ENCODE data around the gene MPI.

DNA sequence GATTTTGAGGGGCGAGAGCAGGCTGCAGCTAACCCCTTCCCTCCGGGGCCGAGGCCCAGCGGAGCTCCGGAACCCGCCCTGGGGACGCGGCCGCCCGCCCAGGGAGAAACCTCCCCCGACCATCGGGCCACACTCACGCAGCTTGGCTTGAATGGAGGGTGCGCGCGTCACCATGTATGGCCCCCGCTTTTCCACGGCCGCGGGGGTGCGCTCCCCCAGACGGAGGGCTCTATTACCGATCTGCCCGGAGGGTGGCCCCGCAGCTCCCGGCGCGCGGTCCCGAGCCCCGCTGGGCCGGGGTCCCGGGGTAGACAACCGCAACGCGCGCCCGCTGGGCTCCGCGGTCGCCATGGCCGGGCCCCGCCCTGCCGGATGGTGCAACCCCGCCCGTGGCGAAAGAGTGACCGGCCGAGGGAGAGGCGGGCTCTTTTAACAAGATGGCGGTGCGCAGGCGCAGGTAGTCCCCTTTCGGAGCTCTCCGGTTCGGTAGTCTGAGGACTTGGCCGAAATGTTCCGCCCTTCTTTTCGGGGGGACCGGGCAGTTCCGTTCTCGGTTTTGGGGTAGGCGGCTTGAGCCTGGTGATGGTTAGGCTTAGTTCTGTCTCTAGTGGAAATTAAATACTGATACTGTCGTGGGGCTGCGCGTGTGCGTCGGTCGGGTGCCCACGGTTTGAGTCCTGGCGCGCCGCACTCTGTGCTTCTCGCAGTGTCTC is 16.8 kb downstream of the MPI start, which contains the start of gene FAM219B:
- TF ChIP-seq, protein P1, sequence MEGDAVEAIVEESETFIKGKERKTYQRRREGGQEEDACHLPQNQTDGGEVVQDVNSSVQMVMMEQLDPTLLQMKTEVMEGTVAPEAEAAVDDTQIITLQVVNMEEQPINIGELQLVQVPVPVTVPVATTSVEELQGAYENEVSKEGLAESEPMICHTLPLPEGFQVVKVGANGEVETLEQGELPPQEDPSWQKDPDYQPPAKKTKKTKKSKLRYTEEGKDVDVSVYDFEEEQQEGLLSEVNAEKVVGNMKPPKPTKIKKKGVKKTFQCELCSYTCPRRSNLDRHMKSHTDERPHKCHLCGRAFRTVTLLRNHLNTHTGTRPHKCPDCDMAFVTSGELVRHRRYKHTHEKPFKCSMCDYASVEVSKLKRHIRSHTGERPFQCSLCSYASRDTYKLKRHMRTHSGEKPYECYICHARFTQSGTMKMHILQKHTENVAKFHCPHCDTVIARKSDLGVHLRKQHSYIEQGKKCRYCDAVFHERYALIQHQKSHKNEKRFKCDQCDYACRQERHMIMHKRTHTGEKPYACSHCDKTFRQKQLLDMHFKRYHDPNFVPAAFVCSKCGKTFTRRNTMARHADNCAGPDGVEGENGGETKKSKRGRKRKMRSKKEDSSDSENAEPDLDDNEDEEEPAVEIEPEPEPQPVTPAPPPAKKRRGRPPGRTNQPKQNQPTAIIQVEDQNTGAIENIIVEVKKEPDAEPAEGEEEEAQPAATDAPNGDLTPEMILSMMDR (IDR thresholded peaks at IDR 0.05): peak in 1 of 4 experiments; percentile 6
- peak; percentile 85 to 93 for TF ChIP-seq POLR2A (IDR thresholded peaks at IDR 0.05)
